CD4-positive, CD25-positive, alpha-beta regulatory T cell (primary cell): ENCODE results near the gene UBE2E2. TPM values are rescaled to one million over a fixed set of nuclear protein-coding genes. Genes with fewer than 3 reads are reported as not detected.
"Not testable (repeated sequence)": the region's sequence is repeated elsewhere in the genome, so short reads cannot be mapped to it uniquely, and the experiment has no call there.

Source experiments
- ATAC-seq, 2 donors: fragments of 150-1000 bp; cut with Tn5 transposase; one replicate each; pipeline ENCODE4 v1.10.0; 2021; ENCODE audit warnings: low read depth in 2 of 2, moderate number of reproducible peaks in 2 of 2, moderate library complexity in 1 of 2
- DNase-seq, 3 donors: peaks; one replicate each; pipeline versions ENCODE4 v3.0.0 to v3.0.0-alpha.2; 2012 to 2022; ENCODE audit warnings: mixed read lengths in 1 of 3
- H3K27ac ChIP-seq: one replicate; pipeline ENCODE4 v1.7.0; 2013; ENCODE audit warnings: mild to moderate bottlenecking, low read length; ENCODE audit not compliant: insufficient read depth, poor library complexity, severe bottlenecking
- H3K27me3 ChIP-seq: one replicate; pipeline ENCODE4 v1.7.0; 2013; ENCODE audit warnings: low read length; ENCODE audit not compliant: control insufficient read depth, insufficient read depth
- H3K36me3 ChIP-seq: one replicate; pipeline ENCODE4 v1.7.0; 2013; ENCODE audit warnings: mild to moderate bottlenecking, low read length, moderate library complexity; ENCODE audit not compliant: control insufficient read depth, insufficient read depth
- H3K4me1 ChIP-seq: 2 replicates; pipeline ENCODE4 v1.7.0; 2013; ENCODE audit warnings: mild to moderate bottlenecking, low read length; ENCODE audit not compliant: insufficient read depth, control insufficient read depth, poor library complexity, severe bottlenecking
- H3K4me3 ChIP-seq: one replicate; pipeline ENCODE4 v1.7.0; 2013; ENCODE audit warnings: low read depth, mild to moderate bottlenecking, low read length, moderate library complexity
- H3K9me3 ChIP-seq, 2 experiments: 1 replicate in 1 of 2; 2 replicates in 1 of 2; pipeline ENCODE4 v1.7.0; 2013; ENCODE audit warnings: low read length in 2 of 2, mild to moderate bottlenecking in 1 of 2, moderate library complexity in 1 of 2; ENCODE audit not compliant: control insufficient read depth in 2 of 2
- H3K27ac Mint-ChIP-seq, 3 donors: one replicate each; pipeline ENCODE4 v1.8.0; 2020 to 2022; ENCODE audit warnings: mild to moderate bottlenecking in 3 of 3, mixed read lengths in 3 of 3, moderate library complexity in 2 of 3
- H3K27me3 Mint-ChIP-seq: one replicate; pipeline ENCODE4 v1.8.0; 2022; ENCODE audit warnings: mild to moderate bottlenecking, mixed read lengths
- H3K36me3 Mint-ChIP-seq: one replicate; pipeline ENCODE4 v1.8.0; 2020; ENCODE audit warnings: mixed read lengths
- H3K4me1 Mint-ChIP-seq, 4 donors: one replicate each; pipeline ENCODE4 v1.8.0; 2020 to 2022; ENCODE audit warnings: mixed read lengths in 4 of 4, mild to moderate bottlenecking in 1 of 4
- H3K4me3 Mint-ChIP-seq, 4 donors: one replicate each; pipeline ENCODE4 v1.8.0; 2020 to 2022; ENCODE audit warnings: mild to moderate bottlenecking in 4 of 4, mixed read lengths in 4 of 4, moderate library complexity in 3 of 4
- H3K9me3 Mint-ChIP-seq, 7 donors: one replicate each; pipeline ENCODE4 v1.8.0; 2020 to 2022; ENCODE audit warnings: mixed read lengths in 7 of 7, mild to moderate bottlenecking in 3 of 7, moderate library complexity in 2 of 7
- polyA plus RNA-seq, 4 donors: library from polyadenylated mRNA; unstranded; fragments of 300-500 nt; fragmentation: Illumina TruSeq; gene quantifications; one replicate each; pipeline ENCODE4 v1.2.3, GENCODE V29; 2021
- total RNA-seq: library from RNA; stranded (reverse); gene quantifications from one replicate; pipeline ENCODE4 v1.2.3, GENCODE V29; 2022

Gene UBE2E2
- total and polyA plus RNA-seq, 5 donors from 2014 or later = 0.81 to 9.6 (median 1.8) TPM

DNA sequence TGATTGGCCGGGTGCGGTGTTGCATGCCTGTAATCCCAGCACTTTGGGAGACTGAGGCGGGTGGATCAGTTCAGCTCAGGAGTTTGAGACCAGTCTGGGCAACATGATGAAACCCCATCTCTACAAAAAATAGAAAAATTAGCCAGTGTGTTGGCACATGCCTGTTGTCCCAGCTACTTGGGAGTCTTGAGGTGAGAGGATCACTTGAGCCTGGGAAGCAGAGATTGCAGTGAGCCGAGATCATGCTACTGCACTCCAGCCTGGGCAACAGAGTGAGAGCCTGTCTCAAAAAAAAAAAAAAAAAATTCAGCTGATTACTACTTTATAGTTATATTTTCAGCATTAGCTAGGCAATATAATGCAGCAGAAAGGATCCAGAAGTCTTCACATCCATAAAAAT lies 133.7 kb downstream of the UBE2E2 start:
- not testable (repeated sequence) for H3K9me3 Mint-ChIP-seq, H3K27me3 ChIP-seq, H3K9me3 ChIP-seq, H3K27ac Mint-ChIP-seq, ATAC-seq, H3K27me3 Mint-ChIP-seq, H3K4me3 Mint-ChIP-seq, H3K4me1 ChIP-seq, DNase-seq, H3K36me3 Mint-ChIP-seq, H3K4me3 ChIP-seq, H3K36me3 ChIP-seq, H3K27ac ChIP-seq
- peaks cover 3 to 12% (median 5%) of the 10 kb centered on the region in 4 donors for H3K4me1 Mint-ChIP-seq

- Histone ChIP-seq H3K27me3 (no peaks in the 10 kb centered on the region), H3K27ac (no peak overlapping the region), H3K36me3 (no peaks in the 10 kb centered on the region), H3K9me3 (no peaks in the 10 kb centered on the region), H3K4me1 (no peaks in the 10 kb centered on the region), H3K4me3 (no peak overlapping the region)
- no peak overlapping the region for H3K4me3 Mint-ChIP-seq
- H3K9me3 Mint-ChIP-seq = peaks cover 0 to 11% (median 0%) of the 10 kb centered on the region in 7 donors
- H3K27ac Mint-ChIP-seq = no peak overlapping the region
- no peaks in the 10 kb centered on the region for H3K36me3 Mint-ChIP-seq
- no peaks in the 10 kb centered on the region for H3K27me3 Mint-ChIP-seq
- ATAC-seq (no peak), DNase-seq (no peak)
- peaks cover 4 to 13% (median 6%) of the 10 kb centered on the region in 4 donors for H3K4me1 Mint-ChIP-seq
These were observed 138.2 kb downstream of the UBE2E2 start for GRCh38 chr3:23341147-23341838.

- Histone ChIP-seq H3K27me3 (no peaks in the 10 kb centered on the region), H3K27ac (no peak overlapping the region), H3K4me1 (no peaks in the 10 kb centered on the region), H3K36me3 (no peaks in the 10 kb centered on the region), H3K9me3 (no peaks in the 10 kb centered on the region), H3K4me3 (no peak overlapping the region)
- H3K4me3 Mint-ChIP-seq = no peak overlapping the region
- H3K4me1 Mint-ChIP-seq = peaks cover 4 to 13% (median 6%) of the 10 kb centered on the region in 4 donors
- H3K27me3 Mint-ChIP-seq = no peaks in the 10 kb centered on the region
- no peak for DNase-seq
- no peaks in the 10 kb centered on the region for H3K36me3 Mint-ChIP-seq
- no peak for ATAC-seq
- peaks cover 0 to 10% (median 0%) of the 10 kb centered on the region in 7 donors for H3K9me3 Mint-ChIP-seq
- no peak overlapping the region for H3K27ac Mint-ChIP-seq
These were observed 139.2 kb downstream of the UBE2E2 start for GRCh38 chr3:23342343-23342742.

GRCh38 chr3:23343509-23343908 lies 140.4 kb downstream of the UBE2E2 start:
- Mint-ChIP-seq H3K27me3 (no peaks in the 10 kb centered on the region), H3K9me3 (peaks cover 0 to 5% (median 0%) of the 10 kb centered on the region in 7 donors), H3K36me3 (no peaks in the 10 kb centered on the region), H3K4me1 (peaks cover 4 to 13% (median 6%) of the 10 kb centered on the region in 4 donors), H3K4me3 (no peak overlapping the region), H3K27ac (no peak overlapping the region)
- ATAC-seq (no peak), DNase-seq (no peak)
- no peak overlapping the region for H3K27ac ChIP-seq
- no peaks in the 10 kb centered on the region for H3K27me3 ChIP-seq
- H3K9me3 ChIP-seq = no peaks in the 10 kb centered on the region
- H3K4me3 ChIP-seq = no peak overlapping the region
- no peaks in the 10 kb centered on the region for H3K4me1 ChIP-seq
- no peaks in the 10 kb centered on the region for H3K36me3 ChIP-seq

GRCh38 chr3:23344886-23345285 lies 141.8 kb downstream of the UBE2E2 start:
- DNase-seq (no peak), ATAC-seq (no peak)
- Histone ChIP-seq H3K36me3 (no peaks in the 10 kb centered on the region), H3K27me3 (no peaks in the 10 kb centered on the region), H3K4me3 (no peak overlapping the region), H3K9me3 (no peaks in the 10 kb centered on the region), H3K4me1 (no peaks in the 10 kb centered on the region), H3K27ac (no peak overlapping the region)
- Mint-ChIP-seq H3K9me3 (peaks cover 0 to 5% (median 0%) of the 10 kb centered on the region in 7 donors), H3K27me3 (no peaks in the 10 kb centered on the region), H3K4me3 (no peak overlapping the region), H3K4me1 (peaks cover 4 to 13% (median 6%) of the 10 kb centered on the region in 4 donors), H3K36me3 (no peaks in the 10 kb centered on the region), H3K27ac (no peak overlapping the region)

DNA sequence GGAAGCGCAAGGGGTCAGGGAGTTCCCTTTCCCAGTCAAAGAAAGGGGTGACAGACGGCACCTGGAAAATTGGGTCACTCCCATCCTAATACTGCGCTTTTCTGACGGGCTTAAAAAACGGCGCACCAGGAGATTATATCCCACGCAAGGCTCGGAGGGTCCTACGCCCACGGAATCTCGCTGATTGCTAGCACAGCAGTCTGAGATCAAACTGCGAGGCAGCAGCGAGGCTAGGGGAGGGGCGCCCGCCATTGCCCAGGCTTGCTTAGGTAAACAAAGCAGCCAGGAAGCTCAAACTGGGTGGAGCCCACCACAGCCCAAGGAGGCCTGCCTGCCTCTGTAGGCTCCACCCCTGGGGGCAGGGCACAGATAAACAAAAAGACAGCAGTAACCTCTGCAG lies 146.3 kb downstream of the UBE2E2 start:
- H3K27me3 Mint-ChIP-seq, H3K4me1 Mint-ChIP-seq, H3K36me3 Mint-ChIP-seq, H3K4me1 ChIP-seq, H3K36me3 ChIP-seq, ATAC-seq, H3K27ac Mint-ChIP-seq, H3K27ac ChIP-seq, H3K4me3 ChIP-seq, H3K4me3 Mint-ChIP-seq, H3K9me3 ChIP-seq, H3K27me3 ChIP-seq, DNase-seq: not testable (repeated sequence)
- H3K9me3 Mint-ChIP-seq = peaks cover 0 to 10% (median under 1%) of the 10 kb centered on the region in 7 donors

DNA sequence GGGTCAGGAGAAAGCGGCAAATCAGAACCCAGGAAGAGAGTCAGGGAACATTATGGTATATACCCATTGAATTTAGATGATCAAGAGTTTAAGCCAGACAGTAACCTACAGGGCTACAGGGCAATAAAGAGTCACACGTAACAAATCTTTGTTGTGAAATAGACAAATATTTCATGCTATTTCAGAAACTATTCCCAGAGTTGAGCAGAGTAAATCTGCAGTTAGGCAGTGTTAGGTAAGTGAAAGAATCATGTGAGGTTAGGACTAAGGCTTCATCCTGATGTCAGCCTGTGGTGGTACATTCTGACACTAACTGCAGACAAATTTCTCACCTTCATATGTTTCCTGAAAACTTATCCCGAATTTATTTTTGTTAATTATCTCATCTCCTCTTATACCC lies 153.0 kb downstream of the UBE2E2 start:
- peaks cover 0 to 2% (median 0%) of the 10 kb centered on the region in 4 donors for H3K4me1 Mint-ChIP-seq
- no peaks in the 10 kb centered on the region for H3K4me1 ChIP-seq
- peaks cover 0 to 6% (median 2%) of the 10 kb centered on the region in 7 donors for H3K9me3 Mint-ChIP-seq
- no peak overlapping the region for H3K27ac ChIP-seq
- no peak overlapping the region for H3K4me3 Mint-ChIP-seq
- no peaks in the 10 kb centered on the region for H3K9me3 ChIP-seq
- ATAC-seq (no peak), DNase-seq (no peak)
- no peak overlapping the region for H3K27ac Mint-ChIP-seq
- no peaks in the 10 kb centered on the region for H3K36me3 ChIP-seq
- no peaks in the 10 kb centered on the region for H3K27me3 Mint-ChIP-seq
- no peaks in the 10 kb centered on the region for H3K36me3 Mint-ChIP-seq
- H3K4me3 ChIP-seq = no peak overlapping the region
- H3K27me3 ChIP-seq = no peaks in the 10 kb centered on the region

- DNase-seq (no peak), ATAC-seq (no peak)
- Mint-ChIP-seq H3K9me3 (peaks cover 0 to 4% (median 3%) of the 10 kb centered on the region in 7 donors), H3K4me1 (peaks cover 0 to 2% (median 0%) of the 10 kb centered on the region in 4 donors), H3K27ac (no peak overlapping the region), H3K4me3 (no peak overlapping the region), H3K36me3 (no peaks in the 10 kb centered on the region), H3K27me3 (no peaks in the 10 kb centered on the region)
- no peaks in the 10 kb centered on the region for H3K9me3 ChIP-seq
- no peak overlapping the region for H3K27ac ChIP-seq
- no peaks in the 10 kb centered on the region for H3K4me1 ChIP-seq
- no peaks in the 10 kb centered on the region for H3K36me3 ChIP-seq
- no peaks in the 10 kb centered on the region for H3K27me3 ChIP-seq
- no peak overlapping the region for H3K4me3 ChIP-seq
These were observed 153.8 kb downstream of the UBE2E2 start for GRCh38 chr3:23356923-23357322.
